ENCODE measurements around the gene SLC35E2B. TPM values are rescaled to one million over a fixed set of nuclear protein-coding genes. Genes with fewer than 3 reads are reported as not detected.
A peak's percentile ranks its signal among the peaks of the same experiment; 100 is the strongest.

The SLC35E2B gene
- total RNA-seq, 2 donors from 2014 or later: 41.5 to 57.8 TPM

- Histone ChIP-seq H3K27ac (peak overlapping the region; percentile 100), H3K27me3 (no peaks in the 10 kb centered on the region), H3K36me3 (no peaks in the 10 kb centered on the region), H3K9me3 (no peaks in the 10 kb centered on the region), H3K9ac (ENCODE audit: low read depth in 2 of 2, low read length in 2 of 2) (no peak overlapping the region), H3K4me1 (peaks cover 14% of the 10 kb centered on the region), H3K4me3 (no peak overlapping the region)
- intact Hi-C loops (cut with DNase I): no loop called here
- DNase-seq: no peak
- no peak for TF ChIP-seq CTCF (IDR thresholded peaks at IDR 0.05)
These were observed 79.0 kb downstream of the SLC35E2B start for GRCh38 chr1:1613509-1614082.

GRCh38 chr1:1612104-1612400, 80.5 kb downstream of the SLC35E2B start:
- Histone ChIP-seq H3K27ac (no peak overlapping the region), H3K9me3 (no peaks in the 10 kb centered on the region), H3K27me3 (no peaks in the 10 kb centered on the region), H3K4me1 (peaks cover 12% of the 10 kb centered on the region), H3K4me3 (no peak overlapping the region), H3K9ac (ENCODE audit: low read depth in 2 of 2, low read length in 2 of 2) (peak overlapping the region in 1 of 2 donors; percentile 9), H3K36me3 (no peaks in the 10 kb centered on the region)
- DNase-seq: no peak
- TF ChIP-seq CTCF (IDR thresholded peaks at IDR 0.05): no peak
- intact Hi-C loops (cut with DNase I): no loop called here

GRCh38 chr1:1610796-1611195, 81.8 kb downstream of the SLC35E2B start:
- no peak overlapping the region for H3K4me3 ChIP-seq
- TF ChIP-seq CTCF (IDR thresholded peaks at IDR 0.05): no peak
- DNase-seq: peak; percentile 16

GRCh38 chr1:1609822-1610485, 82.6 kb downstream of the SLC35E2B start:
- Histone ChIP-seq H3K27ac (no peak overlapping the region), H3K9ac (ENCODE audit: low read depth in 2 of 2, low read length in 2 of 2) (no peak overlapping the region), H3K36me3 (no peaks in the 10 kb centered on the region), H3K9me3 (no peaks in the 10 kb centered on the region), H3K4me1 (peaks cover 7% of the 10 kb centered on the region), H3K27me3 (no peaks in the 10 kb centered on the region), H3K4me3 (no peak overlapping the region)
- DNase-seq: peak; percentile 16
- no peak for TF ChIP-seq CTCF (IDR thresholded peaks at IDR 0.05)
- intact Hi-C loops (cut with DNase I): no loop called here

More at GRCh38 chr1:1610796-1611195, 81.8 kb downstream of the SLC35E2B start:
- Histone ChIP-seq H3K9ac (ENCODE audit: low read depth in 2 of 2, low read length in 2 of 2) (no peak overlapping the region), H3K36me3 (no peaks in the 10 kb centered on the region), H3K9me3 (no peaks in the 10 kb centered on the region), H3K27ac (no peak overlapping the region), H3K27me3 (no peaks in the 10 kb centered on the region), H3K4me1 (peaks cover 7% of the 10 kb centered on the region)
- intact Hi-C loops (cut with DNase I): no loop called here

Other genes with a start within 250 kb of the SLC35E2B start
- under 1 TPM; 0.16 to 0.64 TPM for gene ATAD3C, start 243.1 kb downstream of the SLC35E2B start, total RNA-seq
- gene ATAD3B, start 221.0 kb downstream of the SLC35E2B start, total RNA-seq: 10 to 100 TPM; 16.6 to 62.9 TPM
- gene ATAD3A, start 180.6 kb downstream of the SLC35E2B start, total RNA-seq: 10 to 100 TPM; 19.6 to 74.0 TPM
- gene TMEM240, start 152.2 kb downstream of the SLC35E2B start, total RNA-seq: under 1 TPM; 0.77 to 0.91 TPM
- 100 to 1,000 TPM; 120 to 175 TPM for gene SSU72, start 117.9 kb downstream of the SLC35E2B start, total RNA-seq
- 1 to 10 TPM; 2.9 to 4.2 TPM for gene FNDC10, start 92.7 kb downstream of the SLC35E2B start, total RNA-seq
- gene MIB2, start 77.3 kb downstream of the SLC35E2B start, total RNA-seq: 100 to 1,000 TPM in 1 of 2 donors, 10 to 100 TPM in 1; 57.0 to 121 TPM
- gene MMP23B, start 60.6 kb downstream of the SLC35E2B start, total RNA-seq: 1 to 10 TPM; 3.0 to 5.8 TPM
- 10 to 100 TPM; 31.8 to 44.7 TPM for gene CDK11B, start 33.8 kb downstream of the SLC35E2B start, total RNA-seq
- 10 to 100 TPM; 52.2 to 58.5 TPM for gene CDK11A, start 31.6 kb upstream of the SLC35E2B start, total RNA-seq
- gene NADK, start 85.7 kb upstream of the SLC35E2B start, total RNA-seq: 100 to 1,000 TPM; 122 to 146 TPM
- gene GNB1, start 198.3 kb upstream of the SLC35E2B start, total RNA-seq: 100 to 1,000 TPM; 281 to 367 TPM
- under 1 TPM in 1 of 2 donors, not detected in 1; 0.17 TPM for gene CALML6, start 222.5 kb upstream of the SLC35E2B start, total RNA-seq
- gene TMEM52, start 226.5 kb upstream of the SLC35E2B start, total RNA-seq: 1 to 10 TPM; 3.5 to 9.8 TPM